Endothelial cell (in vitro differentiated cells): ENCODE results near the gene RIPK4. TPM values are rescaled to one million over a fixed set of nuclear protein-coding genes. Genes with fewer than 3 reads are reported as not detected.
A peak's percentile ranks its signal among the peaks of the same experiment; 100 is the strongest.
"Not testable (repeated sequence)": the region's sequence is repeated elsewhere in the genome, so short reads cannot be mapped to it uniquely, and the experiment has no call there.

Experiments
- DNase-seq: peaks from one replicate; pipeline ENCODE4 v3.0.0; 2021; ENCODE audit warnings: low spot score
- H3K27ac Mint-ChIP-seq: one replicate; pipeline ENCODE4 v1.8.0; 2021; ENCODE audit warnings: mixed read lengths, inconsistent platforms; ENCODE audit not compliant: unreplicated experiment
- H3K27me3 Mint-ChIP-seq: one replicate; pipeline ENCODE4 v1.8.0; 2021; ENCODE audit warnings: mild to moderate bottlenecking, moderate library complexity, mixed read lengths, inconsistent platforms; ENCODE audit not compliant: unreplicated experiment
- H3K36me3 Mint-ChIP-seq: one replicate; pipeline ENCODE4 v1.8.0; 2021; ENCODE audit warnings: mild to moderate bottlenecking, low read depth, mixed read lengths, inconsistent platforms; ENCODE audit not compliant: unreplicated experiment
- H3K4me1 Mint-ChIP-seq: one replicate; pipeline ENCODE4 v1.8.0; 2021; ENCODE audit warnings: mild to moderate bottlenecking, mixed read lengths, inconsistent platforms; ENCODE audit not compliant: unreplicated experiment
- H3K4me3 Mint-ChIP-seq: one replicate; pipeline ENCODE4 v1.8.0; 2021; ENCODE audit warnings: mild to moderate bottlenecking, mixed read lengths, inconsistent platforms; ENCODE audit not compliant: unreplicated experiment
- H3K9me3 Mint-ChIP-seq: one replicate; pipeline ENCODE4 v1.8.0; 2021; ENCODE audit warnings: mixed read lengths, inconsistent platforms; ENCODE audit not compliant: unreplicated experiment
- CTCF ChIP-seq: fragments of 200-600 bp; sonication (generic); IDR thresholded peaks from one replicate; pipeline ENCODE4 v1.5.0; 2021; ENCODE audit warnings: antibody characterized with exemption; ENCODE audit not compliant: unreplicated experiment
- total RNA-seq: library from RNA; stranded (reverse); fragmentation: NEBNext Ultra II Directional; extraction: Animal tissue kit (Norgen Biotek cat#: 25700); gene quantifications from one replicate; pipeline ENCODE4 v1.2.1, GENCODE V29; 2021; ENCODE audit not compliant: unreplicated experiment

Gene RIPK4
- total RNA-seq, 1 donor from 2014 or later = 9.6 TPM

- no peak for DNase-seq
- H3K27ac Mint-ChIP-seq = no peak overlapping the region
- no peaks in the 10 kb centered on the region for H3K9me3 Mint-ChIP-seq
- no peak overlapping the region for H3K4me3 Mint-ChIP-seq
- H3K36me3 Mint-ChIP-seq = peaks cover 7% of the 10 kb centered on the region
- peaks cover 8% of the 10 kb centered on the region for H3K27me3 Mint-ChIP-seq
- no peak for TF ChIP-seq CTCF
- peaks cover 13% of the 10 kb centered on the region for H3K4me1 Mint-ChIP-seq
Observed at GRCh38 chr21:41717573-41718330, 49.1 kb downstream of the RIPK4 start.

- Mint-ChIP-seq H3K4me3 (no peak overlapping the region), H3K27me3 (peaks cover 7% of the 10 kb centered on the region), H3K9me3 (no peaks in the 10 kb centered on the region), H3K4me1 (peaks cover 18% of the 10 kb centered on the region), H3K27ac (no peak overlapping the region), H3K36me3 (peaks cover 9% of the 10 kb centered on the region)
- DNase-seq = no peak
- no peak for TF ChIP-seq CTCF
Observed at GRCh38 chr21:41716751-41717150, 50.1 kb downstream of the RIPK4 start.

- H3K27ac Mint-ChIP-seq = peak overlapping the region; percentile 52
Observed at GRCh38 chr21:41715649-41716281, 51.1 kb downstream of the RIPK4 start.

GRCh38 chr21:41714299-41714865 is 52.5 kb downstream of the RIPK4 start:
- peaks cover 19% of the 10 kb centered on the region for H3K4me1 Mint-ChIP-seq
- not testable (repeated sequence) for H3K27ac Mint-ChIP-seq, H3K27me3 Mint-ChIP-seq, H3K9me3 Mint-ChIP-seq, H3K4me3 Mint-ChIP-seq, DNase-seq
- H3K36me3 Mint-ChIP-seq = peaks cover 11% of the 10 kb centered on the region

More at GRCh38 chr21:41715649-41716281, 51.1 kb downstream of the RIPK4 start:
- TF ChIP-seq CTCF = no peak
- Mint-ChIP-seq H3K27me3 (peaks cover 7% of the 10 kb centered on the region), H3K9me3 (no peaks in the 10 kb centered on the region), H3K36me3 (peaks cover 11% of the 10 kb centered on the region), H3K4me1 (peaks cover 19% of the 10 kb centered on the region), H3K4me3 (no peak overlapping the region)
- DNase-seq = no peak

GRCh38 chr21:41713495-41714281 is 53.2 kb downstream of the RIPK4 start:
- Mint-ChIP-seq H3K27me3 (peaks cover 7% of the 10 kb centered on the region), H3K4me1 (peaks cover 19% of the 10 kb centered on the region), H3K4me3 (no peak overlapping the region), H3K9me3 (no peaks in the 10 kb centered on the region), H3K27ac (no peak overlapping the region), H3K36me3 (peaks cover 11% of the 10 kb centered on the region)
- no peak for TF ChIP-seq CTCF
- DNase-seq = no peak
